D721Med (cell line): ENCODE data around the gene LECT2.

ENCODE experiments used
- DNase-seq: peaks from one replicate; pipeline ENCODE4 v3.0.0; 2011; ENCODE audit warnings: low spot score; ENCODE audit not compliant: insufficient read length
- FAIRE-seq: peaks from 2 replicates; lab custom pipeline; 2011; peaks lifted over from hg19 to GRCh38; lab: Jason Lieb, UNC
- TF ChIP-seq, protein P1 (sequence below): IDR thresholded peaks from 2 replicates; pipeline ENCODE4 v1.5.1; 2012; ENCODE audit warnings: mild to moderate bottlenecking, control low read depth; ENCODE audit not compliant: insufficient read depth; ENCODE audit errors: missing control alignments

Gene LECT2

GRCh38 chr5:135942202-135942771 lies 12.5 kb downstream of the LECT2 start:
- TF ChIP-seq, protein P1, sequence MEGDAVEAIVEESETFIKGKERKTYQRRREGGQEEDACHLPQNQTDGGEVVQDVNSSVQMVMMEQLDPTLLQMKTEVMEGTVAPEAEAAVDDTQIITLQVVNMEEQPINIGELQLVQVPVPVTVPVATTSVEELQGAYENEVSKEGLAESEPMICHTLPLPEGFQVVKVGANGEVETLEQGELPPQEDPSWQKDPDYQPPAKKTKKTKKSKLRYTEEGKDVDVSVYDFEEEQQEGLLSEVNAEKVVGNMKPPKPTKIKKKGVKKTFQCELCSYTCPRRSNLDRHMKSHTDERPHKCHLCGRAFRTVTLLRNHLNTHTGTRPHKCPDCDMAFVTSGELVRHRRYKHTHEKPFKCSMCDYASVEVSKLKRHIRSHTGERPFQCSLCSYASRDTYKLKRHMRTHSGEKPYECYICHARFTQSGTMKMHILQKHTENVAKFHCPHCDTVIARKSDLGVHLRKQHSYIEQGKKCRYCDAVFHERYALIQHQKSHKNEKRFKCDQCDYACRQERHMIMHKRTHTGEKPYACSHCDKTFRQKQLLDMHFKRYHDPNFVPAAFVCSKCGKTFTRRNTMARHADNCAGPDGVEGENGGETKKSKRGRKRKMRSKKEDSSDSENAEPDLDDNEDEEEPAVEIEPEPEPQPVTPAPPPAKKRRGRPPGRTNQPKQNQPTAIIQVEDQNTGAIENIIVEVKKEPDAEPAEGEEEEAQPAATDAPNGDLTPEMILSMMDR: no peak
- no peak for FAIRE-seq

GRCh38 chr5:135941711-135942110 lies 13.1 kb downstream of the LECT2 start:
- DNase-seq: no peak
- TF ChIP-seq, protein P1: no peak
- no peak for FAIRE-seq

More at GRCh38 chr5:135942202-135942771, 12.5 kb downstream of the LECT2 start:
- DNase-seq: no peak

DNA sequence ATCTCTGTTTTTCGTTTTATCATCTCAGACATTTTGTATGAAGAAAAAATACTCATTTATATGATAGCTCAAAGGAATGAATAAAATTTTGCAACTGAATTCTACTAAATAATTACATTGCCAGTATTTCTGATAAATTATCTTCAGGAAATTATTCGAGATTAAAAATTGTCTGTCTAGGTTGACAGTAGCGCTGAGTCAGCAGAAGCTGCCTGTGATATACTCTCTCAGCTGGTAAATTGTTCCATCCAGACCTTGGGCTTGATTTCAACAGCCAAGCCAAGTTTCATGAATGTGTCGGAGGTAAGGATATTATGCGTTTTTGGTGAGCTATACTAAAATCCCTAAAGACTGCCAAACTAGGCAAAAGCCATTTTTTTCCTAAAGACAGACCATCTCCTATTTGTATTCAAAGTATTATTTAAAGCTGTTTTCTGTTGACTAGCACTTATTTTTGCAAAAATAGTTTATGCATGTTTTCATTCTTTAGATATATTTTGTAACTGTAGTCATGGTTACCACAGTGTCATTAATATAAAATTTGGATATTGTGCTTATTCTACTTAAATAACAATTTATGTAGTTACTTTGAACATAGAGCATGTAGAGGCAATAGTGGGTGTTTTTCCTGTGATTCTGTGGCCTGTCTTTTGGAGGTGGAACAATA lies 17.4 kb downstream of the LECT2 start:
- DNase-seq (no peak), FAIRE-seq (no peak)
- TF ChIP-seq, protein P1: no peak

DNA sequence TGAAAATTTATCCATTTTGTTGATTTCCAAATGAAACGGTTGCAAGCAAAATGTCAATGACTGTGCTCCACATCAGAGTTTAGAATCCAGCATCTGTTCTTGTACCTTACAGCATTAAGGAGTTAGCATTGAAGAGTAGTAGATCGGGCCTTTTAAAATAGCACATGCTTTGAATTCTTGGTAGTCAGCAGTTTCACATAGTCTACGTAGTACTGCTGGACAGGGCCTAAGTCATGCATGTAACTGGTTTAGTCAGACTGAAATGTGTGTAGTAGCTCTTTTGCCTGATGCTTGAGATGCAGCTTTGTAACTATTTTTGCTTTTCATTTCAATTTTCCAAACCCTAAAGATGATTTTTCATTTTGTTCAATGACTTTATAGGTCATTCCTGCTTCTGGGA lies 19.8 kb downstream of the LECT2 start:
- DNase-seq (no peak), FAIRE-seq (no peak)
- TF ChIP-seq, protein P1: no peak

- TF ChIP-seq, protein P1: no peak
- DNase-seq (no peak), FAIRE-seq (no peak)
Measured at GRCh38 chr5:135930949-135931295, 23.9 kb downstream of the LECT2 start.

GRCh38 chr5:135930029-135930948 lies 24.5 kb downstream of the LECT2 start:
- TF ChIP-seq, protein P1: peak; percentile 10
- DNase-seq (no peak), FAIRE-seq (no peak)
